Breast epithelium (tissue), 3 donors: ENCODE results near the gene SAMM50.

ENCODE experiments used
- POLR2A ChIP-seq: fragments of 450-650 bp; IDR thresholded peaks from one replicate; pipeline ENCODE4 v1.6.1; 2016; ENCODE audit warnings: antibody characterized with exemption, mild to moderate bottlenecking, moderate library complexity
- TF ChIP-seq, protein P1 (sequence below), 3 donors: fragments of 450-650 bp; IDR thresholded peaks; one replicate each; pipeline ENCODE4 v1.5.1; 2016 to 2017; ENCODE audit warnings: antibody characterized with exemption in 3 of 3, mild to moderate bottlenecking in 3 of 3, moderate library complexity in 3 of 3

DNA sequence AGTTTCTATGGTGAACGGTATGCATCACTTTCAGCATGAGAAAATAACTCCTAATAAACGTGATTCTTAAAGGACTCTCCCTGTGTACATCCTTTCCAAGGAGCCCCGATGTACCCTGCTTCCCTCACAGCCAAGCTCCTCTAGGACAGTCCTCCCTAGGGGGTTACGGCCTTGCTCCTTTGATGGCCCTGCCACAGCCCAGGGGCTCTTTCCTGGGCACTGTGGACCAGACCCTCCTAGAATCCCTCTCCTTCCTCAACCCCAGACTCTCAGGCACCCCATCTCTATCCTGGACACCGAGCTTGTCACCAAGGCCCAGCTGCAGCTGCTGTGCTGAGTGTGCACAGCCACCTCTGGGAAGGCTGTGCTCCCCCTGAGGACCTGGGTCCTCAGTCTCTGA is 3.9 kb upstream of the SAMM50 start:
- no peak for TF ChIP-seq POLR2A
- TF ChIP-seq, protein P1, sequence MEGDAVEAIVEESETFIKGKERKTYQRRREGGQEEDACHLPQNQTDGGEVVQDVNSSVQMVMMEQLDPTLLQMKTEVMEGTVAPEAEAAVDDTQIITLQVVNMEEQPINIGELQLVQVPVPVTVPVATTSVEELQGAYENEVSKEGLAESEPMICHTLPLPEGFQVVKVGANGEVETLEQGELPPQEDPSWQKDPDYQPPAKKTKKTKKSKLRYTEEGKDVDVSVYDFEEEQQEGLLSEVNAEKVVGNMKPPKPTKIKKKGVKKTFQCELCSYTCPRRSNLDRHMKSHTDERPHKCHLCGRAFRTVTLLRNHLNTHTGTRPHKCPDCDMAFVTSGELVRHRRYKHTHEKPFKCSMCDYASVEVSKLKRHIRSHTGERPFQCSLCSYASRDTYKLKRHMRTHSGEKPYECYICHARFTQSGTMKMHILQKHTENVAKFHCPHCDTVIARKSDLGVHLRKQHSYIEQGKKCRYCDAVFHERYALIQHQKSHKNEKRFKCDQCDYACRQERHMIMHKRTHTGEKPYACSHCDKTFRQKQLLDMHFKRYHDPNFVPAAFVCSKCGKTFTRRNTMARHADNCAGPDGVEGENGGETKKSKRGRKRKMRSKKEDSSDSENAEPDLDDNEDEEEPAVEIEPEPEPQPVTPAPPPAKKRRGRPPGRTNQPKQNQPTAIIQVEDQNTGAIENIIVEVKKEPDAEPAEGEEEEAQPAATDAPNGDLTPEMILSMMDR (IDR thresholded peaks at IDR 0.05): no peak
